ENCODE data around the gene RBM42.

RBM42 gene

GRCh38 chr19:35628565-35629331 is at the start of gene RBM42:
TSS of gene RBM42 (plus strand) at chr19:35629036. CDS start at chr19:35629154, 118 bp downstream.
- peak in 1 of 2 experiments; percentile 22 for TF ChIP-seq CTCF (IDR thresholded peaks at IDR 0.05)
- intact Hi-C loops (cut with DNase I; ENCODE audit: low total_unique reads): loop anchor here (2.0 to 5.0 kb wide), 3 partner anchors 16 to 81 kb away; partner anchors contain the start of genes HAUS5 and TMEM147

GRCh38 chr19:35582760-35583159 is 46.1 kb upstream of the RBM42 start:
- Histone ChIP-seq H3K4me1 (no peaks in the 10 kb centered on the region), H3K9me3 (no peaks in the 10 kb centered on the region), H3K27me3 (peaks cover 0 to 28% of the 10 kb centered on the region in 2 donors), H3K4me3 (no peak overlapping the region), H3K36me3 (no peaks in the 10 kb centered on the region), H3K27ac (no peak overlapping the region)
- intact Hi-C loops (cut with DNase I; ENCODE audit: low total_unique reads): no loop called here
- TF ChIP-seq CTCF (IDR thresholded peaks at IDR 0.05): no peak
- DNase-seq: no peak

More at GRCh38 chr19:35628565-35629331, at the start of gene RBM42:
- DNase-seq: peak; percentile 98
- Histone ChIP-seq H3K4me3 (peak within 1 kb of the TSS; percentile 93 to 100), H3K4me1 (peaks cover 3 to 26% (median 18%) of the 10 kb centered on the region in 4 donors), H3K27me3 (no peaks in the 10 kb centered on the region), H3K9me3 (no peaks in the 10 kb centered on the region), H3K36me3 (peaks cover 28 to 37% (median 34%) of the 10 kb centered on the region in 3 donors), H3K27ac (peak within 1 kb of the TSS; percentile 89 to 91)

- no peak for TF ChIP-seq CTCF (IDR thresholded peaks at IDR 0.05)
- H3K27ac ChIP-seq: no peak within 1 kb of the TSS
- H3K4me3 ChIP-seq: no peak within 1 kb of the TSS
- H3K27me3 ChIP-seq: peaks cover 0 to 25% of the 10 kb centered on the region in 2 donors
- no peaks in the 10 kb centered on the region for H3K4me1 ChIP-seq
- H3K9me3 ChIP-seq: no peaks in the 10 kb centered on the region
- H3K36me3 ChIP-seq: no peaks in the 10 kb centered on the region
- no peak for DNase-seq
- intact Hi-C loops (cut with DNase I; ENCODE audit: low total_unique reads): no loop called here
Measured at GRCh38 chr19:35585848-35586247, 43.0 kb upstream of the RBM42 start, which contains the start of gene PMIS2. TSS of gene PMIS2 (plus strand) at chr19:35586173. CDS start at chr19:35586260, 87 bp downstream.

- no peak for TF ChIP-seq CTCF (IDR thresholded peaks at IDR 0.05)
- H3K27me3 ChIP-seq: peaks cover 0 to 31% of the 10 kb centered on the region in 2 donors
- intact Hi-C loops (cut with DNase I; ENCODE audit: low total_unique reads): no loop called here
Measured at GRCh38 chr19:35587321-35587720, 41.5 kb upstream of the RBM42 start.

GRCh38 chr19:35590875-35591274 is 38.0 kb upstream of the RBM42 start:
- H3K4me1 ChIP-seq: no peaks in the 10 kb centered on the region
- intact Hi-C loops (cut with DNase I; ENCODE audit: low total_unique reads): no loop called here
- DNase-seq: no peak
- no peak overlapping the region for H3K27ac ChIP-seq
- H3K4me3 ChIP-seq: no peak overlapping the region
- no peaks in the 10 kb centered on the region for H3K36me3 ChIP-seq
- peaks cover 0 to 20% of the 10 kb centered on the region in 2 donors for H3K27me3 ChIP-seq
- no peak for TF ChIP-seq CTCF (IDR thresholded peaks at IDR 0.05)
- H3K9me3 ChIP-seq: no peaks in the 10 kb centered on the region

More at GRCh38 chr19:35587321-35587720, 41.5 kb upstream of the RBM42 start:
- Histone ChIP-seq H3K27ac (no peak overlapping the region), H3K36me3 (no peaks in the 10 kb centered on the region), H3K9me3 (no peaks in the 10 kb centered on the region), H3K4me3 (no peak overlapping the region), H3K4me1 (no peaks in the 10 kb centered on the region)
- DNase-seq: no peak

All from tibial artery (tissue), 4 donors.